HG03457 (cell line): ENCODE data around the gene CEBPG.

ENCODE experiments used
- ATAC-seq: cut with Tn5 transposase; IDR thresholded peaks from one replicate; pipeline ENCODE4 v1.9.1; 2021; ENCODE audit warnings: moderate number of reproducible peaks; ENCODE audit not compliant: unreplicated experiment

CEBPG gene

DNA sequence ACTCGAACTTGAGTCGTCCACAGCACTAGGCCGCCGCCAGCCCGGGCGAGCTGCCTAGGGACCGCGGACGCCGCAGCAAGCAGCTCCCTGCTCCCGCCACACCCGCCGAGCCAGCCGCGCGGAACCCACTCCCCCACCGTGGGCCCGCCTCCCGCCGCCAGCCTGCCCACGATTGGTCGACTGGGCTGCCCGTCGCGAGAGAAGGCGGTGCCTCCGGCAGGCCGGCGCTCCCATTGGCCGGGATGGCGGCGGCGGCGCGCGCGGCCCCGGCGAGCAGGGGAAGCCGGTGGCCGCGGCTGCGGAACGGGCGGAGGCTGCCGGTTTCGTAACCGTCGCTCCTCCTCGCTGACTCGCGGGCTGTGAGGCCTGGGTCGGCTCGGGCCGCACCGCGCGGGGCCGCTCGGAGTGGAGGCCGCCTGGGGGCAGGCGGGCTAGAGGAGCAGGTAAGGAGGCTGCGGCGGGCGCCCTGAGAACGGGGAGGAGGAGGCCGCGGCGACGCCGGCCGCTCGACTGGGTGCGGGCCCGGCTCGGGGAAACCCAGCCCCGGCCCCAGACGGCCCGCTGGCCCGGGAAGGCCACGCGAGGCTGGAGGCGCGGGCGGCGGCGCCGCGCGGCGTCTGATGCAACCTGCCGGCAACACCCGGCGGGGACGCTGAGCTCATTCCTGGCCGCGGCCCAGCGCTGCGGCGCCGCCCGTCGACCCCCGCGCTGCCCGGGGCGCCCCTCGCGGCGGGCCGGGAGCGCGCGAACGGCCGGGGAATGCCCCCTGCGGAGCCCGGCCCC, at the start of gene CEBPG:
Gene CEBPG, plus strand, starts transcription at position 257 of the 783 bp plus-strand sequence. CDS start 5,531 bp downstream, outside the sequence.
- ATAC-seq: peak; percentile 74

DNA sequence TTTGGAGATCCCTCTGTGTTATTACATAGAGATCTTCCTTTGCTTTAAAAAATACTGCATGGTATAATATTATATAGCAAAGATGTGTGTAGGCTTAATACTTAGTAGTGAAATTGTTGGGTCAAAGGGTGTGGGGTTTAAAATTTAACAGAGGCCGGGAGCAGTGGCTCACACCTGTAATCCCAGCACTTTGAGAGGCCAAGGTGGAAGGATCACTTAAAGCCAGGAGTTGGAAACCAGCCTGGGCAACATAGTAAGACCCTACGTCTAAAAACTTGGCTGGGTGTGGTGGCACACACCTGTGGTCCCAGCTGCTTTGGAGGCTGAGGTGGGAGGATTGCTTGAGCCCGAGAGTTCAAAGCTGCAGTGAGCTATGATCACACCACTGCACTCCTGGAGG, 48.9 kb upstream of the CEBPG start:
- no peak for ATAC-seq

DNA sequence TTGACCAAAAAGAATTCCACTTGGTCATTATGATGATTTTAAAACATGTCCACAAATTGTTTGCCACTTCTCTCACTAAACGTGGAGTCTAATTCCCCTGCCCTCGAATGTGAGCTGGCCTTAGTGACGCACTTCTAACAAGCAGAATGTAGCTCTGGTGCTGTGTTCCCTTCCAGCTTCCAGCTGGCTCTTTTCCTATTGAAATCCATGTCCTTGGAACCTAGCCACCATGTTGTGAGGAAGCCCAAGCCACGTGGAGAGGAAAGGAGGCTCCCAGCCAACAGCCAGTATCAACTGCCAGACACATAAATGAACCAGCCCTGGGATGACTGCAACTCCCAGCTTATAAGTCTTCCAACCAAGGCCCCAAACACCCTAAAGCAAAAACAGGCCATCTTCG, 47.6 kb upstream of the CEBPG start:
- no peak for ATAC-seq

DNA sequence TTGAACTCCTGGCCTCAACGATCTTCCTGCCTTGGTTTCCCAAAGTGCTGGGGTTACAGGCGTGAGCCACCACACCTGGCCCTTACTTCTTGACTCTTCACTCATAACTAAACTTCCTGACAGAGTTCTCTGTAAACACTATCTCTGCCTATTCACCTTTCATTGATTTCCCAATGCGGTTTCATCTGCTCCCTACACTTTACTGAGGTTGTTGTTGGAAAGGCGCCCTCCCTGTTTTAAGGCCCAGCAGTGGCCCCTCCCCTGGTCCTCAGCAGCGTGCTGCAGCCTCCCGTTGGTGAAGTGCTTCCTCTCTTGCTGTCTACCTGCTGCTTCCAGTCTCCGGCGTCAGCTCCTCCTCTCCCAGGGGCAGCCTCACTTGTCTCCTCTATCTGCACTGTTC, 44.4 kb upstream of the CEBPG start:
- no peak for ATAC-seq

DNA sequence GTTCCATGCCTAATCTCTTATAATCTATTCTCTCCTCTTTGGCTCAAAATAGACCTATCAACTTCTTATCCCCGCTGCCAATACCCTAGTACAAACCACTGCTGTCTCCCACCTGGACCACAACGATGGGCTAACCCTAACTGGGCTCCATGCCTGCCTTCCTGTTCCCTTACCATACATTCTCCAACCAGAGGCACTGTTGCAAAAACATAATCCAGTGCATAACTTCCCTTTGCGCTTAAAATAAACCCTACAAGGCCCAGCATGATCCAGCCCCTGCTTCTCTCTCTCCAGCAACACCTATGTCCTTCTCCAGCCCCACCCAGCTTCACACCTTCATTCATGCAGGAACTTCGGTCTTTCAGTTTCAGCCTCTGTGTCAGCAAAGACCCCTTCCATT, 43.8 kb upstream of the CEBPG start:
- no peak for ATAC-seq

DNA sequence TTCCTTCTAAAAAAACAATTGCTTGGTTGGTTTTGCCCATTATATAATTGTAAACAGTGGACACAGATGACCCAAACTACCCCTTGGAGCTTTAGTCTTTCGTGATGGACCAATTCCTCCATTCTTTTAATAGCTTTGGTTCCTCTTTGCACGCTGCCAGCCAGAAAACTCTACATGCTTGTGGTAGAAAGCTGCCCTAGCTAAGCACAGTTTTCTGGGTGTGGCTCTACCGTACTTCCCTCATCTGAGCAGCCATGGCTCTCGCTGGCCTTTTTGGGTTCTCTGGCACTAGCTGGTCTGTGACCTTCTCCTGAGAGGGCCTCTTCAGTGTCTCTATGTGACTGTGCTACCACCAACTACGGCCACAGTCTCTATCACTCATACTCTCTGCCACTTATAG, 41.3 kb upstream of the CEBPG start:
- ATAC-seq: no peak

DNA sequence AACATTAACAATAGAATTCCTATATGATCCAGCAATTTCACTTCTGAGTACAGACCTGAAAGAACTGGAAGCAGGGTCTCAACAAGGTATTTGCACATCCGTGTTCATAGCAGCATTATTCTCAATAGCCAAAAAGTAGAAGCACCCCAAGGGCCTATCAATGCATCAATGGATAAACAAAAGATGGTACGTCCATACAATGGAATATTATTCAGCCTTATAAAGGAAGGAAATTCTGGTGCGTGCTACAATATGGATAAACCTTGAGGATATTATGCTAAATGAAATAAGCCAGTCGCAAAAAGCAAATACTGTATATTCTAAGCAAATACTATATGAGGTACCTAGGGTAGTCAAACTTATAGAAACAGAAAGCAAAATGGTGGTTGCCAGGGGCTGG, 40.4 kb upstream of the CEBPG start:
- no peak for ATAC-seq

DNA sequence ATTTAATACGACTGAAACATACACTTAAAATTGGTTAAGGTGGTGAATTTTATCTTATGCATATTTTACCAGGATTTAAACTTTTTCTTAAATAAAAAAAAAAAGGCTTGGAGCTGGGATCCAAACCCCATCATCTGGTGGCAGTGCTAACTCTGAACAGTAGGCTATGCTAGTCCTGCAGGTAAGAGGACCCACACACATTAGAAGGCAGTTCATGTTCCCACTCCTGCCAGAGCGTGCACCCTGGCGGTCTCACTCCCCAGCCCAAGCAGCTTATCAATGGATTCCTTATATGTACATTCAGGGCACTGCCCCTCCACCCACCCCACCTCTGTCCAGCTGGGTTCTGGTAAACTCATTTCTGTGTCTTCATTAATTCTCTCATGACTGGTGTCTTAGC, 39.9 kb upstream of the CEBPG start:
- no peak for ATAC-seq

DNA sequence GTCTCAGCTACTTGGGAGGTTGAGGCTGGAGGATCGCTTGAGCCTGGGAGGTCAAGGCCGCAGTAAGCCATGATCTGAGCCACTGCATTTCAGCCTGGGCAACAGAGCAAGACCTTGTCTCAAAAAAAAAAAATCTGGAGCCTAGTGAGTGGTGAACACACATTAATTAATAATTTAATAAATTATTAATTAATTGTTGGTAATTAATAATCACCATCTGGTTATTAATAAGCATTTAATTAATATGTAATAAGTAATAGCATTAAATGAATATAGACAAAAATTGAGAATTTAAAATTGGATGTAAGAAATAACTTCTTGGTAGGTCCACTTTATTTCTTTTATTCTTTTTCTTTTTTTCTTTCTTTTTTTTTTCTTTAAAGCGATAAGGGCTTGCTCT, 39.2 kb upstream of the CEBPG start:
- no peak for ATAC-seq

DNA sequence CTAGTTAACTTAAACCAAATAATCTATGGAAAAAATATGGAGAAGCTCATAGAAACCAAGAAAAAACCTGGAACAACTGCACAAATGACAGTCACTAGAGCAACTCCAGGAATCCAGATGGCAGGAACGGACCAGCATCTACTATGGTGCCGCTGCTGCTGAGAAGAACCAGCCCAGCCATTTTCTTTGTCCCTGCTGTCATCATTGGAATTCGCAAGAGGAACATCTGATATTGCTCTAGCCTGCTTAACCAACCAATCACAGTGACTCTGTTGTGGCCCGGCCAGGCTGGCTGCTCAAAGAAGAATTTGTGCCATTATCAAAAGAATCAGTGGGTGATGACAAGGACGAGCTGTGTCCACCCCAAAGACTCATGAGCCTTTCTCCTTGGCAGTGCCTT, 38.1 kb upstream of the CEBPG start:
- no peak for ATAC-seq

DNA sequence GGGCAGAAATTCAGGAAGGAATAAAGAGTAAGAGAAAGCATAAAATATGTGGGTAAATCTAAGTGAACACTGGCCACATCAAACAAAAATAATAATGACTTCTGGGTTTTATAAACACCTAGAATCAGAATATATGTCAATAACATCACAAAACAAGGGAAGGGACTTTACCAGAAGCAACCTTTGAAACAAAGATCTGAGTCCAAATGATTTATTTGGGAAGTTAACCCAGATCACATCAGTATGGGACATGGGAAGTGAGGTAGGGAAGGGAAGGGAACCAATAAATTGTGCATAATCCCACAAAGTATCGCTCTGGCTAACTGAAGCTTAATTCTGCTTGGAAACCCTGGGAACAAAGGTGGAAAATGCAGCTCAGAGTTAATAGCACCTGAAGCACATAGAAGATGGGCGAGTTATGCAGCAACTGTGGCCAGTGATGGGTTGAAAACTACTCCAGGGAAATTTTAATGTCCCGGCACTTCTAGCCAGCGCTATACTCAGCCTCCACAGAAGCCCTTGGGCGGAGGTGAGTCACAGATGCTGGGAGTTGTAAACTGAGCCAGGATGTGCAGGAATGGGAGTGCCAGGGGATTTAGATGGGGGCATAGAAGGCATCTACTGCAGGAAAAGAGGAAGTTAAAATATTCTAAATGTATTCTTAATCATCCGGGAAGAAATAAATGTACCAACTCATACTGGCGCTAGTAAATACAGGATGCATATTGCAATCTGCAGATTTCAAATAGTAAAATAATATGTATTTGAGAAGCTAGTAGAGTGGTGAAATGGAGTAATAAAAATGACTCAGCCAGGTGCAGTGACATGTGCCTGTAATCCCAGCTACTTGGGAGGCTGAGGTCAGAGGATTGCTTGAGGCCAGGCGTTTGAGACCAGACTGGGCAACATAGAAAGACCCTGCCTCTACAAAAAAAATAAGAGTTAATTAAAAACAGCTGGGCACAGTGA, 34.2 kb upstream of the CEBPG start:
- ATAC-seq: no peak

DNA sequence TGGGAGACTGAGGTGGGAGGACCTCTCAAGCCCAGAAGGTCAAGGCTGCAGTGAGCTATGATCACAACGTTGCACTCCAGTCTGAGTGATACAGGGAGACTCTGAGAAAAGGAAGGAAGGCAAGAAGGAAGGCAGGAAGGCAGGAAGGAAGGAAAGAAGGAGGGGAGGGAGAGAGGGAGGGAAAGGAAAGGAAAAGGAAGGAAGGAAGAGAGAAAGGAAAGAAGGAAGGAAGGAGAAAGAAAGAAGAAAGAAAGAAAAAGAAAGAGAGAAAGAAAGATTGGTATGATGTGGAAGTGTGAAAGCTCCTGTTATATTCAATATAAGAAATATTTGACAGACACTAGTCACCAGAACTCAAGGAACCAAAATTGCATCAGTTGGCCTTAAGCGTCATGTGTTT, 32.5 kb upstream of the CEBPG start:
- ATAC-seq: no peak

DNA sequence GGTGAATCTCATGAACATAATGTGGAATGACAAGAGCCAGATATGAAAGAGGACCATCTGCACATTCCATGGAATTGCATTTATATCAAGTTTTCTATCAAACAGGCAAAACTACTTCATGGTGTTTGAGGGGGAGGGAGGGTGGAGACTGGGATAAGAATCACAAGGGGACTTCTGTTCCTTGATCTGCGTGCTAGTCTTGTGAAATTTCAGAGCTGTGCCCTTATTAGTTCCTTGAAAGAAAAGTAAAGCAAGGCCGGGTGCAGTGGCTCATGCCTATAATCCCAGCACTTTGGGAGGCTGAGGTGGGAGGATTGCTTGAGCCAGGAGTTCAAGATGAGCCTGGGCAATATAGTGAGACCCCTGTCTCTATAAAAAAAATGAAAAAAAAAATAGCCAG, 30.2 kb upstream of the CEBPG start:
- ATAC-seq: no peak

DNA sequence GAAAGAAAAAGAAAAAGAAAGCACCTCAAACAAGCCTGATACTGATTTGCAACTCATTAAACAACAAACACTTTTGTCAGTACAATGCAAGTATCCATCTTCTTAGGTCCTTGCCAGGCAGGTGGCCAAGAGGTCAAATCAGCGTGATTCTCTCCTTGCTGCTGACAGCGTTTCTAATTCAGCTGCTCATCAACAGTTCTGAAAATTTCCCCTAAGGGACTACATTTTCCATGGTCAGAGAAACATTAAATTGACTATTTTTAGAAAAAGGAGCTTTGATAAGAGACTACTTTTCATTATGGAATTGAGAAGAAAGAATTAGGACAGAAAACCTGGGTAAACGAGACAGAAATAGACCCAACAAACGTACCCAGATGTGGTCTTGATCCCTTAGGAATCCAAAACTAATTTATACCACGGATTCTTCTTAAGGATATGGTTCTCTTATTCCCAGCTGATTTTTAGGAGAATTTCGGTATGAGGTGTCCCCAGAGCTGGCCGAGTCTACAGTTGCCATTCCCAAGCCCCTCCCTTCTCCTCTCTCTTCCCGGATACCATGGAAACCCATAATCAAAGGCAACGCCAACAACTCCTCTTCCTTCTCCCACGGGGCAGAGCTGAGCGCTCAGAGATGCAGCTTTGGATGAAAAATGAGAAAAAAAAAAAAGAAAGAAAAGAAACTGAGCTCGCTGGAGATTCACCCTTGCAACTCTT, 29.5 kb upstream of the CEBPG start:
- ATAC-seq: no peak

DNA sequence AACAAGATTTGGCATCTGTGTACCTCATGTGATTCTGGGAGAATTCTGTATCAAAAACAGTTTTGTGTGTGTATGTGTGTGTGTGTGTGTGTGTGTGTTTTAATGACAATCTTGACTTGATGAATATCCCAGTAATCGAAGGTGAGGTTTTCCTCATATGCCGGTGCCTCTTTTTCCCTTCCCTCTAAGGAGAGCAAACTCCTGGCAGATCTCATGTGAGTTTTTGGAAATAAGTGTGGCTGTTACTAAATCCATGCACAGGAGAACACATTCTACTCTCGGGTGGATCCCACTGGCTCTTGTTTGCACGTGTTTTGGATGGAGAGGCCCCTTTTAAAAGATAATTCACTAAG, 29.0 kb upstream of the CEBPG start:
- ATAC-seq: no peak

DNA sequence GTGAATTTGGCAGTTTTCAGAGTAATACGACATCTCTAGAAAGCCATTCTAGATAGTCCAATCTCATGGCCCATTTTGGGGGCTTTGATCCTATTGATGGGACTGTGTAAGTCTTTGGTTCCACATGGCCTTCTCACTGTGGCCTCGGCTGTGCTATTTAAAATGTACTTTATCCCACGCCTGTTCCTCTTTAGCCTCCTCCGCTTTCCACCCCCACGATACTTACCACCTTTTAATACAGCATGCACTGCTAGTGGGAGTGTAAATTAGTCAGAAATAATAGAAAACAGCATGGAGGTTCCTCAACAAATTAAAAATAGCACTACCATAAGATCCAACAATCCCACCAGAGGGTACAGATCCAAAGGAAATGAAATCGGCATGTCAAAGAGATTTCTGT, 28.3 kb upstream of the CEBPG start:
- ATAC-seq: no peak

DNA sequence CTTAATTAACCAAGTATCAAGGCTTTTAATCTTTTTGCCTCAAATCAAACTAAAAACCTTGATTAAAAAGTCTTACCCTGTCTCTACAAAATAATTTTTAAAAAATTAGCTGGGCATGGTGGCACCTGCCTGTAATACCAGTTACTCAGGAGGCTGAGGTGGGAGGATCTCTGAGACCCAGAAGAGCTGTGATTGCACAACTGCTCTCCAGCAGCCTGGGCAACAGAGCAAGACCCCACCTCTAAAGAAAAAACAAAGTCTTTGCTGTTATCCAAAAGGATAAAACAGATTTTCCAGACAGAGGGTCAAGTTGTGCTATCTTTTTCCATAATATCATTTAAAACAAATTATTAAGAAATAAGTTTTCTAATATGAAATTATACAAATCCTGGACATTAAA, 26.8 kb upstream of the CEBPG start:
- ATAC-seq: no peak

DNA sequence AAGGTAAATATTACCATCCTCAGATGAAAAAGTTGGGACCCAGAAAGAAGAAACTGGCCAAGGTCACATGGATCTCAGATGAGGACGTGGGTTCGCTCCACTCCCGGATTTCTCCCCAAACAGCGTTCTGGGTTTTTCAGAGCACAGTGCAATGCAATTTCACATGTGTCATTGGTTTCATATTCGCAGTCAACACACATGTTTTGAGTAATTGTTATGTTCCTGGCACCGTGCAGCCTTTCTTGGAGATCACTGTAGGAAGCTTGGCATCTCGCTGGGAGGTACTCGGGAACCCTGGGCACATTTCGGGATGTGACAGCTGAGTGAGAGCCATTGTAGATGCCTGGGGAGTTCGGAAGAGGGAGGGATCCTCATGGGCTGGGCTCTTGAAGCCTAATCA, 26.2 kb upstream of the CEBPG start:
- no peak for ATAC-seq

DNA sequence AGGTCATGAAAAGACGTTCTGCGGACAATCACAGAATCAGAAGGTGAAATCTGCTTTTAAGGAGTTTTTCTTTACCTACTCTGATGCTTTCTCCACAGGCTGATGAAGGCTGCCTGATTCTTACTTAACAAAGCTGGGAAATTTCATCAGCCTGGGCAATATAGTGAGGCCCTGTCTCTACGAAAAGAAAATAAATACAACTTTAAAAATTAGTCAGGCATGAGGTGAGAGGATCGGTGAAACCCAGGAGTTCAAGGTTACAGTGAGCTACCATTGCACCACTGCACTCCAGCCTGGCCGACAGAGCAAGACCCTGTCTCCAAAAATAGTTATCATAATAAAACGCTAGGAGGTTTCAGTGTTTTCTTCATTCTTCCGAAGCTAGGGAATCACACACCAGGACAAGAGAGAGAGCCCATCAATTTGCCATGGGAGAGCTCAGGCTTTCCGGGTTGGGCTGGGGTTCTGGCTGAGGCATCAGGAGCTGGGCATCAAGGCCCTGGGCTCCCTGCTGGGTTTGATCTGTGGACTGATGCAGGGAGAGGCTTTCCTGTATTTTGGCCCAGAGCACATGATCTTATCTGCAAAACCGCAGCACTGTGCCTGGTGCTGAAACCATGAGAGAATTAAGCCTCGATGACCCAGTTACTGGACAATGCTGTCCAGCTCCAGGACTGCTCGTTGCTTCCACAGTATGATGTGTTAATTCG, 25.1 kb upstream of the CEBPG start:
- ATAC-seq: no peak

DNA sequence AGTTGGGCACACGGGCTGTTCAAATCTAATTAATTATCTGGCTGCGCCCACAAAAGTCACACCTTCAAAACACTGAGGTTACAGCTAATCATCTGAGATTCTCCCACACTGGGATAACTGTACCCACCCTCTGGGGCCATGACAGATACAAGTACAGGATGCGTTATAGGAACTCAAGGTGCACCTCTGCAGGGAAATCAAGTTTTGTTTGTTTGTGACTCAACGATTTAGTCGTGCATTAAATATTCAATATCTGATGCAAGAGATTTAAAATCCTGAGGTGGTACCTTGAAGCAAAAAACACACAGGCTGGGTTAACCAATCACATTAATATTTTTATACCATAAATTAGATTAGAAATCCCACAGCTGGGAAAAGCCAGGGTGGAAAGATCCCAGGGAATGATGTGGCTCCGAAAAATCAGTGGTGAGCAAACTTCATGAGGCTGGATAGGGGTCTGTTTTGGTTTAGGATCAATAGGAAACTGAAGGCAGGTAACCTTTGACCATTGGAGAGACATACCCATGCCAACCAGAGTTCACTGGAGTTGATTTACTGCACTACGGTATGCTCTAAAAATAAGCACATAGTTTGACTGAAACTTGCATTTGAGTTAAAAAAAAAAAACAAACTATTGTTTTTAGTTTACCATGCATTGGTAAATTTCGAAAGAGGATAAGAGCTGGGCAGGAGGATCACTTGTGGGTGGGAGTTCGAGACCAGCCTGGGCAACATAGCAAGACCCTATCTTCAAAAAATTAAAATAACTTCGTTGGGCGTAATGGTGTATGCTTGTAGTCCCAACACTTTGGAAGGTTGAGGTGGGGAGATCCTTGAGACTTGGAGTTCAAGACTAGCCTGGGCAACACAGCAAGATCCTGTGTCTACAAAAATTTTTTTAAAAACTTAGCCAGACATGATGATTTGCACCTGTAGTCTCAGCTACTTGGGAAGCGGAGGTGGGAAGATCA, 23.9 kb upstream of the CEBPG start:
- no peak for ATAC-seq
